HEK293 (cell line): ENCODE data around the gene C1QTNF1.

Source experiments
- CTCF ChIA-PET: fragments of 350-600 bp; formaldehyde crosslinking; extraction: SDS; loops from one replicate; lab custom pipeline; 2021; ENCODE audit warnings: antibody characterized with exemption; lab: Yijun Ruan, JAX
- POLR2A ChIA-PET: fragments of 300-600 bp; formaldehyde crosslinking; extraction: SDS; loops from one replicate; lab custom pipeline; 2020; ENCODE audit warnings: antibody characterized with exemption, inconsistent platforms; lab: Yijun Ruan, JAX
- H3K27ac ChIP-seq: fragments of 200-500 bp; sonication (Bioruptor generic); 2 replicates; pipeline ENCODE4 v1.5.1; 2014; ENCODE audit warnings: low read depth, low read length, control low read depth, inconsistent platforms; ENCODE audit errors: extremely low read depth
- H3K36me3 ChIP-seq, 2 experiments: fragments of 200-500 bp in 1 of 2; sonication (Bioruptor generic) in 1 of 2; 1 replicate in 1 of 2; 2 replicates in 1 of 2; pipeline ENCODE4 v1.5.1; 2014 to 2017; ENCODE audit warnings: inconsistent platforms in 2 of 2, low read length in 2 of 2; ENCODE audit not compliant: control insufficient read depth in 2 of 2, insufficient read depth in 1 of 2
- H3K4me1 ChIP-seq: fragments of 200-500 bp; sonication (Bioruptor generic); 2 replicates; pipeline ENCODE4 v1.5.1; 2014; ENCODE audit warnings: mild to moderate bottlenecking, low read length, inconsistent platforms; ENCODE audit not compliant: control insufficient read depth, insufficient read depth
- H3K4me3 ChIP-seq: 2 replicates; pipeline ENCODE4 v1.5.1; 2011; ENCODE audit warnings: low read depth, mild to moderate bottlenecking, control low read depth, low read length, moderate library complexity
- H3K9me3 ChIP-seq: fragments of 200-500 bp; sonication (Bioruptor generic); 2 replicates; pipeline ENCODE4 v1.5.1; 2014; ENCODE audit warnings: low read depth, low read length, inconsistent platforms; ENCODE audit not compliant: control insufficient read depth, insufficient read depth
- GFI1B ChIP-seq: fragments of 450-650 bp; formaldehyde crosslinking; IDR thresholded peaks from 2 replicates; pipeline ENCODE4 v1.5.1; 2016; ENCODE audit warnings: missing biosample characterization, missing genetic modification characterization
- GLIS1 ChIP-seq: fragments of 450-650 bp; formaldehyde crosslinking; IDR thresholded peaks from 2 replicates; pipeline ENCODE4 v1.5.1; 2016; ENCODE audit warnings: missing biosample characterization, missing genetic modification characterization
- INSM2 ChIP-seq: fragments of 450-650 bp; formaldehyde crosslinking; IDR thresholded peaks from 2 replicates; pipeline ENCODE4 v1.5.1; 2016; ENCODE audit warnings: missing biosample characterization, missing genetic modification characterization
- KLF9 ChIP-seq: fragments of 450-650 bp; formaldehyde crosslinking; IDR thresholded peaks from 2 replicates; pipeline ENCODE4 v1.5.1; 2016; ENCODE audit warnings: missing biosample characterization, missing genetic modification characterization, low read depth
- SETDB1 ChIP-seq: IDR thresholded peaks from one replicate; pipeline ENCODE4 v1.6.1; 2017; ENCODE audit warnings: mild to moderate bottlenecking, low read length, moderate library complexity, mixed read lengths; ENCODE audit not compliant: insufficient read length
- WT1 ChIP-seq: fragments of 450-650 bp; formaldehyde crosslinking; IDR thresholded peaks from 2 replicates; pipeline ENCODE4 v1.5.1; 2016; ENCODE audit warnings: missing biosample characterization, missing genetic modification characterization
- ZBTB17 ChIP-seq: fragments of 450-650 bp; formaldehyde crosslinking; IDR thresholded peaks from 2 replicates; pipeline ENCODE4 v1.5.1; 2016; ENCODE audit warnings: missing biosample characterization, missing genetic modification characterization
- ZBTB20 ChIP-seq: fragments of 450-650 bp; formaldehyde crosslinking; IDR thresholded peaks from 2 replicates; pipeline ENCODE4 v1.5.1; 2016; ENCODE audit warnings: missing biosample characterization, missing genetic modification characterization
- ZFP41 ChIP-seq: fragments of 450-650 bp; formaldehyde crosslinking; IDR thresholded peaks from 2 replicates; pipeline ENCODE4 v1.5.1; 2016; ENCODE audit warnings: missing biosample characterization, missing genetic modification characterization, borderline replicate concordance
- ZFP69B ChIP-seq: fragments of 450-650 bp; formaldehyde crosslinking; IDR thresholded peaks from 2 replicates; pipeline ENCODE4 v1.5.1; 2016; ENCODE audit warnings: missing biosample characterization, missing genetic modification characterization
- ZNF138 ChIP-seq: fragments of 450-650 bp; formaldehyde crosslinking; IDR thresholded peaks from 2 replicates; pipeline ENCODE4 v1.5.1; 2016; ENCODE audit warnings: missing biosample characterization, missing genetic modification characterization, borderline replicate concordance
- ZNF148 ChIP-seq: fragments of 450-650 bp; formaldehyde crosslinking; IDR thresholded peaks from 2 replicates; pipeline ENCODE4 v1.5.0; 2017; ENCODE audit warnings: missing biosample characterization, missing genetic modification characterization, borderline replicate concordance
- ZNF18 ChIP-seq: fragments of 450-650 bp; formaldehyde crosslinking; IDR thresholded peaks from 2 replicates; pipeline ENCODE4 v1.5.1; 2016; ENCODE audit warnings: missing biosample characterization, missing genetic modification characterization
- ZNF211 ChIP-seq: fragments of 450-650 bp; formaldehyde crosslinking; IDR thresholded peaks from 2 replicates; pipeline ENCODE4 v1.5.1; 2016; ENCODE audit warnings: low read depth, missing biosample characterization, missing genetic modification characterization
- ZNF239 ChIP-seq: fragments of 450-650 bp; formaldehyde crosslinking; IDR thresholded peaks from 2 replicates; pipeline ENCODE4 v1.5.1; 2016; ENCODE audit warnings: missing biosample characterization, missing genetic modification characterization
- ZNF433 ChIP-seq: fragments of 450-650 bp; formaldehyde crosslinking; IDR thresholded peaks from 2 replicates; pipeline ENCODE4 v1.5.1; 2016; ENCODE audit warnings: missing biosample characterization, missing genetic modification characterization, low read depth
- ZNF473 ChIP-seq: fragments of 450-650 bp; formaldehyde crosslinking; IDR thresholded peaks from 2 replicates; pipeline ENCODE4 v1.5.1; 2017; ENCODE audit warnings: missing biosample characterization, missing genetic modification characterization
- ZNF548 ChIP-seq: fragments of 450-650 bp; formaldehyde crosslinking; IDR thresholded peaks from 2 replicates; pipeline ENCODE4 v1.5.1; 2016; ENCODE audit warnings: missing biosample characterization, missing genetic modification characterization
- ZNF549 ChIP-seq: fragments of 450-650 bp; IDR thresholded peaks from 2 replicates; pipeline ENCODE4 v1.5.1; 2018; ENCODE audit warnings: missing biosample characterization, missing genetic modification characterization, mild to moderate bottlenecking, inconsistent platforms, moderate library complexity
- ZNF585B ChIP-seq: fragments of 450-650 bp; formaldehyde crosslinking; IDR thresholded peaks from 2 replicates; pipeline ENCODE4 v1.5.1; 2016; ENCODE audit warnings: missing biosample characterization, missing genetic modification characterization
- ZNF626 ChIP-seq: fragments of 450-650 bp; sonication (Bioruptor Pico); formaldehyde crosslinking; IDR thresholded peaks from 2 replicates; pipeline ENCODE4 v1.5.1; 2018; ENCODE audit warnings: missing biosample characterization, missing genetic modification characterization, inconsistent platforms
- ZNF654 ChIP-seq: fragments of 450-650 bp; formaldehyde crosslinking; IDR thresholded peaks from 2 replicates; pipeline ENCODE4 v1.5.1; 2016; ENCODE audit warnings: low read depth, missing biosample characterization, missing genetic modification characterization
- ZNF843 ChIP-seq: fragments of 450-650 bp; formaldehyde crosslinking; IDR thresholded peaks from 2 replicates; pipeline ENCODE4 v1.5.1; 2016; ENCODE audit warnings: missing biosample characterization, missing genetic modification characterization
- TF ChIP-seq, protein P1 (sequence below): fragments of 450-650 bp; formaldehyde crosslinking; IDR thresholded peaks from 2 replicates; pipeline ENCODE4 v1.5.1; 2017; ENCODE audit warnings: missing biosample characterization, missing genetic modification characterization
- TF ChIP-seq, protein P2 (sequence below): fragments of 450-650 bp; formaldehyde crosslinking; IDR thresholded peaks from 2 replicates; pipeline ENCODE4 v1.5.1; 2016; ENCODE audit warnings: missing biosample characterization, missing genetic modification characterization
- TF ChIP-seq, protein P3 (sequence below): fragments of 450-650 bp; formaldehyde crosslinking; IDR thresholded peaks from 2 replicates; pipeline ENCODE4 v1.5.1; 2016; ENCODE audit warnings: missing biosample characterization, missing genetic modification characterization

The C1QTNF1 gene

DNA sequence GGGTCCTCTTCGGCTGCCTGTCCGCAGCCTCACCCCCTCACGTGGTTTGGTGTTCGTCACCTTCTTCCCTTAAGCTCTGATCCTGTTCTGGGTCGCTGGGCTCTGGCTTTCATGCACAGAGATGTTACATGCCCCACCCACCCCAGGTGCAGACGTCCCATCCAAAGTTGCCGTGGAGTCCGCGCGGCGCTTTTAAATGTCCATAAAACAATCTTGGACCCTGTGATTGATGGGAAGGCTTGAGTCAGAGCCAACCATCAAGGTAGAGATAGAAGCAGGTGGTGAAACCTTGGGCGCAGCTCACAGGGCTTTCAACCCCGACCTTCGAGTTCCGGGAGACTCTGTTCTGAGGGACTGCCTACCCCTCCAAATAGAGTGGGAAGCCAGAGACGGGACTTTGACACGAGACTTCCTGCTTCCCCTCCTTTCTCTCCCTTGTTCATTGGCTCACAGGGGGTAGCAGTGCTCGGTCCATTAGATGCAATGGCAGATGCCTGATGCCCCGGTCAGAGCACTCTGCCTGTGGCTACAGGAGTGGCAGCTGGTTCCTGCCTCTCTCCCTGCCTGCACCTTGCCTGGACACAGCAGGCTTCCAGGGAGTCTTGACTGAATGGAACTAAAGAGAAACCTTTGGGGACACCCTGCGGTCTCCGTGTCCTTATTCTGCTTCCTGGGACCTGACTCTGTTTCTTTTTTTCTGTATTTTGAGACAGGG is 54.7 kb downstream of the C1QTNF1 start (continued):
- TF ChIP-seq, protein P1, sequence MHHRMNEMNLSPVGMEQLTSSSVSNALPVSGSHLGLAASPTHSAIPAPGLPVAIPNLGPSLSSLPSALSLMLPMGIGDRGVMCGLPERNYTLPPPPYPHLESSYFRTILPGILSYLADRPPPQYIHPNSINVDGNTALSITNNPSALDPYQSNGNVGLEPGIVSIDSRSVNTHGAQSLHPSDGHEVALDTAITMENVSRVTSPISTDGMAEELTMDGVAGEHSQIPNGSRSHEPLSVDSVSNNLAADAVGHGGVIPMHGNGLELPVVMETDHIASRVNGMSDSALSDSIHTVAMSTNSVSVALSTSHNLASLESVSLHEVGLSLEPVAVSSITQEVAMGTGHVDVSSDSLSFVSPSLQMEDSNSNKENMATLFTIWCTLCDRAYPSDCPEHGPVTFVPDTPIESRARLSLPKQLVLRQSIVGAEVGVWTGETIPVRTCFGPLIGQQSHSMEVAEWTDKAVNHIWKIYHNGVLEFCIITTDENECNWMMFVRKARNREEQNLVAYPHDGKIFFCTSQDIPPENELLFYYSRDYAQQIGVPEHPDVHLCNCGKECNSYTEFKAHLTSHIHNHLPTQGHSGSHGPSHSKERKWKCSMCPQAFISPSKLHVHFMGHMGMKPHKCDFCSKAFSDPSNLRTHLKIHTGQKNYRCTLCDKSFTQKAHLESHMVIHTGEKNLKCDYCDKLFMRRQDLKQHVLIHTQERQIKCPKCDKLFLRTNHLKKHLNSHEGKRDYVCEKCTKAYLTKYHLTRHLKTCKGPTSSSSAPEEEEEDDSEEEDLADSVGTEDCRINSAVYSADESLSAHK (tag by site-specific recombination) = no peak
- TF ChIP-seq, protein P2, sequence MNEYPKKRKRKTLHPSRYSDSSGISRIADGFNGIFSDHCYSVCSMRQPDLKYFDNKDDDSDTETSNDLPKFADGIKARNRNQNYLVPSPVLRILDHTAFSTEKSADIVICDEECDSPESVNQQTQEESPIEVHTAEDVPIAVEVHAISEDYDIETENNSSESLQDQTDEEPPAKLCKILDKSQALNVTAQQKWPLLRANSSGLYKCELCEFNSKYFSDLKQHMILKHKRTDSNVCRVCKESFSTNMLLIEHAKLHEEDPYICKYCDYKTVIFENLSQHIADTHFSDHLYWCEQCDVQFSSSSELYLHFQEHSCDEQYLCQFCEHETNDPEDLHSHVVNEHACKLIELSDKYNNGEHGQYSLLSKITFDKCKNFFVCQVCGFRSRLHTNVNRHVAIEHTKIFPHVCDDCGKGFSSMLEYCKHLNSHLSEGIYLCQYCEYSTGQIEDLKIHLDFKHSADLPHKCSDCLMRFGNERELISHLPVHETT = no peak
- no peak for TF ChIP-seq ZNF18 (tag by site-specific recombination)
- no peak for TF ChIP-seq ZNF843 (tag by site-specific recombination)
- no peak for TF ChIP-seq ZFP41
- no peak for TF ChIP-seq ZNF211 (tag by site-specific recombination)
- TF ChIP-seq ZNF626 (tag by site-specific recombination) = no peak
- TF ChIP-seq ZNF654 (tag by site-specific recombination) = no peak
- no peak for TF ChIP-seq ZBTB17 (tag by site-specific recombination)
- no peak for TF ChIP-seq ZNF473

DNA sequence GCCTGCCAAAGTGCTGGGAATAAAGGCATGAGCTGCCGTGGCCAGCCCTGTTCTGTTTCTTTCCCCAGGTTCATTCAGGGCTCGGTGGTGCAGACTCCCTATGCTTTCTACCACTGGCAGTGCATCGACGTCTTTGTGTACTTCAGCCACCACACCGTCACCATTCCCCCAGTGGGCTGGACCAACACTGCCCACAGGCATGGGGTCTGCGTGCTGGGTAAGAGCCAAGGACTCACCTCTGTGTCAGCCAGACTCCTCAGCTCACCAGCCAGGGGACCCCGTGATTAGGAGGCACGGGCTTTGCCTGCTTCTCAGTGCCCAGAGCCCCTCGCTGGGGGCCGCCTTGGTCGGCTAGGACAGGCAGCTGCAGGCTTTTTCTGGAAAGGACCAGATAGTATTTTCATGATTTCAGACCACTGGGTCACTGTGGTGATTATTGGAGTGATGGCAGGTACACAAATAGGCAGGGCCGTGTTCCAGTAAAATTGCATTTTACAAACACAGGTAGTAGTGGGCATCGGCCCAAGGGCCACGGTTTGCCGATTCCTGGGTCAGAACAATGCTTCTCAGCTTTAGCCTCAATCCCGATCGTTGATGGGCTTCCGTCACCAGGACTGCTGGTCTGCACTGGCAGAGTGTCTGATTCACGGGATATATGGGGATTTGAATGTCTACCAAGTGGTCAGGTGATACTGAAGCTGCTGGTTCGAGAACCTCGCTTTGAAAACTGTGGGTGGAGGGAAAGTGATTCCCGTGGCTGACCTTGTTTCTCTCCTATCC is 55.6 kb downstream of the C1QTNF1 start:
- Histone ChIP-seq H3K4me3 (no peak overlapping the region), H3K27ac (no peak overlapping the region), H3K36me3 (peaks cover 10 to 71% of the 10 kb centered on the region in 2 experiments), H3K9me3 (no peaks in the 10 kb centered on the region), H3K4me1 (no peaks in the 10 kb centered on the region)
- CTCF ChIA-PET = interaction anchor here (0.6 to 7.1 kb wide), 5 partner anchors 8 to 314 kb away, joined by 3 to 62 read pairs (median 4); no protein-coding TSS in a partner anchor
- POLR2A ChIA-PET = no interaction called here
- TF ChIP-seq ZNF138 (tag by site-specific recombination) (no peak), INSM2 (tag by site-specific recombination) (no peak), ZNF843 (tag by site-specific recombination) (no peak), ZNF239 (tag by site-specific recombination) (no peak), WT1 (tag by site-specific recombination) (no peak), GLIS1 (tag by site-specific recombination) (no peak), KLF9 (no peak), ZNF585B (tag by site-specific recombination) (no peak), GFI1B (tag by site-specific recombination) (no peak), ZNF148 (tag by site-specific recombination) (no peak), ZNF433 (tag by site-specific recombination) (no peak), ZBTB20 (no peak), SETDB1 (no peak), ZNF548 (tag by site-specific recombination) (no peak), ZFP69B (no peak), ZNF549 (tag by site-specific recombination) (no peak)
- TF ChIP-seq, protein P3, sequence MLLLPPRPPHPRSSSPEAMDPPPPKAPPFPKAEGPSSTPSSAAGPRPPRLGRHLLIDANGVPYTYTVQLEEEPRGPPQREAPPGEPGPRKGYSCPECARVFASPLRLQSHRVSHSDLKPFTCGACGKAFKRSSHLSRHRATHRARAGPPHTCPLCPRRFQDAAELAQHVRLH (tag by site-specific recombination) = no peak
